HFFc6 (cell line): ENCODE results near the gene STAT2. TPM values are rescaled to one million over a fixed set of nuclear protein-coding genes. Genes with fewer than 3 reads are reported as not detected.
"Not testable (repeated sequence)": the region's sequence is repeated elsewhere in the genome, so short reads cannot be mapped to it uniquely, and the experiment has no call there.

Experiments
- DNase-seq: peaks from one replicate; pipeline ENCODE4 v3.0.0-alpha.2; 2018
- H3K27ac Mint-ChIP-seq: 2 replicates; pipeline ENCODE4 v1.8.0; 2020; ENCODE audit warnings: mild to moderate bottlenecking, mixed read lengths
- H3K27me3 Mint-ChIP-seq: 2 replicates; pipeline ENCODE4 v1.8.0; 2021; ENCODE audit warnings: mild to moderate bottlenecking, moderate library complexity, mixed read lengths; ENCODE audit not compliant: insufficient read depth
- H3K36me3 Mint-ChIP-seq: 2 replicates; pipeline ENCODE4 v1.8.0; 2021; ENCODE audit warnings: low read depth, mixed read lengths
- H3K4me1 Mint-ChIP-seq: 2 replicates; pipeline ENCODE4 v1.8.0; 2020; ENCODE audit warnings: low read depth, mixed read lengths
- H3K4me3 Mint-ChIP-seq: 2 replicates; pipeline ENCODE4 v1.8.0; 2020; ENCODE audit warnings: mild to moderate bottlenecking, moderate library complexity, mixed read lengths
- H3K9me3 Mint-ChIP-seq: 2 replicates; pipeline ENCODE4 v1.8.0; 2020; ENCODE audit warnings: mild to moderate bottlenecking, mixed read lengths
- long read RNA-seq: library from polyadenylated mRNA; unstranded; transcript quantifications from one replicate; pipeline ENCODE4 v2.0.0, GENCODE V29; 2019
- total RNA-seq, 6 experiments: library from RNA; stranded (reverse); fragmentation: NEBNext Ultra II Directional; extraction: Animal tissue kit (Norgen Biotek cat#: 25700); gene quantifications; 2 replicates in 1 of 6; 3 replicates in 5 of 6; pipeline ENCODE4 v1.2.3, GENCODE V29; 2021
- TF ChIP-seq, protein P1 (sequence below): fragments of 200-600 bp; sonication (generic); IDR thresholded peaks from 2 replicates; pipeline ENCODE4 v1.5.0; 2021; ENCODE audit warnings: antibody characterized with exemption, mild to moderate bottlenecking

STAT2 gene
- 100 to 1,000 TPM in 2 of 6 experiments, 10 to 100 TPM in 4; 78.6 to 105 (median 95.2) TPM for total RNA-seq
- long read RNA-seq, partial matches to known transcripts = 7 of 30 reads
- long read RNA-seq, other reads (novel, unspliced or antisense) = 23 of 30 reads

DNA sequence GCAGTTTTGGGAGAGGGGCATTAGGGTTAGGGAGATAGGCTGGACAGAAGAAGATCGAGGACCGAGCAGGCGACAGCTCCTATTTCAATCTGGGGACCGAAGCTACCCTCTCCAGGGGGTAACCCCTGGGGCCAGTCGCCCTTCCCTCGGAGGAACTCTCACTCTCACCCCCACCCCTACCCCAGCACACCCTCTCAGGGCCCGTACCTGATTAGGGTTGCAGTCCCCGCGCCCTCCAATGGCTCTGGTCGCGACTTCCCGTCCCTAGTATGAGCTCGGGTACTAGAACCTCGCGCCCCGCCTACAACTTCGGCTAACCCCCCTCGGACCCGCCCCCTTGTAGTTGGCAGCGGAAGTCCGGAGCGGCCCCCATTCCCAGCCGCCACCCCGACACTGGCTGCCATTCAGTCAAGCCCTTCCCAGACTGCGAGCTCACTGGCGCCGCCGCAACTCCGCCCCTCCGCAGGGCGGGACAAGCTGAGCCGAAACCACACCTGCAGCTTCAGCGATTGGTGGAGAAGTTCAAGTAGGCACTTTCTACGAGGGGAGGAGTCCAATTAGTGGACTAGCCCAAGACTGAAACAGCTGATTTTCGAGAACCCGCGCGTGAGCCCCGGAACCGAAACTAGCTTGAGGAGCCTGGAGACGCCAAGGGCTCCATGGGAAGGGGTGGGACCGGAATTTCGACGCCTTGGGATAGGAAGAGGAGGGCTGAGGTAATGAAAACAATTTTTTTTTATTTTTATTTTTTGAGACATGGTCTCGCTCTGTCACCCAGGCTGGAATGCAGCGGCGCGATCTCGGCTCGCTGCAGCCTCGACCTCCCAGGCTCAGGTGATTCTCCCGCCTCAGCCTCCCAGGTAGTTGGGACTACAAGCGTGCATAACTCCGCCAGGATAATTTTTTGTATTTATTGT lies at the start of gene STAT2:
Gene STAT2, minus strand, starts transcription at position 257 of the 917 bp plus-strand sequence. CDS start 3,536 bp downstream, outside the sequence.
- no peaks in the 10 kb centered on the region for H3K9me3 Mint-ChIP-seq
- H3K27ac Mint-ChIP-seq = peak within 1 kb of the TSS; percentile 96
- peaks cover 27% of the 10 kb centered on the region for H3K4me1 Mint-ChIP-seq
- no peaks in the 10 kb centered on the region; the same call in 1 of the 2 replicates for H3K27me3 Mint-ChIP-seq
- DNase-seq = peak; percentile 100
- H3K36me3 Mint-ChIP-seq = peaks cover 6% of the 10 kb centered on the region
- TF ChIP-seq, protein P1, sequence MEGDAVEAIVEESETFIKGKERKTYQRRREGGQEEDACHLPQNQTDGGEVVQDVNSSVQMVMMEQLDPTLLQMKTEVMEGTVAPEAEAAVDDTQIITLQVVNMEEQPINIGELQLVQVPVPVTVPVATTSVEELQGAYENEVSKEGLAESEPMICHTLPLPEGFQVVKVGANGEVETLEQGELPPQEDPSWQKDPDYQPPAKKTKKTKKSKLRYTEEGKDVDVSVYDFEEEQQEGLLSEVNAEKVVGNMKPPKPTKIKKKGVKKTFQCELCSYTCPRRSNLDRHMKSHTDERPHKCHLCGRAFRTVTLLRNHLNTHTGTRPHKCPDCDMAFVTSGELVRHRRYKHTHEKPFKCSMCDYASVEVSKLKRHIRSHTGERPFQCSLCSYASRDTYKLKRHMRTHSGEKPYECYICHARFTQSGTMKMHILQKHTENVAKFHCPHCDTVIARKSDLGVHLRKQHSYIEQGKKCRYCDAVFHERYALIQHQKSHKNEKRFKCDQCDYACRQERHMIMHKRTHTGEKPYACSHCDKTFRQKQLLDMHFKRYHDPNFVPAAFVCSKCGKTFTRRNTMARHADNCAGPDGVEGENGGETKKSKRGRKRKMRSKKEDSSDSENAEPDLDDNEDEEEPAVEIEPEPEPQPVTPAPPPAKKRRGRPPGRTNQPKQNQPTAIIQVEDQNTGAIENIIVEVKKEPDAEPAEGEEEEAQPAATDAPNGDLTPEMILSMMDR = no peak
- H3K4me3 Mint-ChIP-seq = peak within 1 kb of the TSS; percentile 91

- TF ChIP-seq, protein P1 = no peak
- Mint-ChIP-seq H3K9me3 (no peaks in the 10 kb centered on the region), H3K4me3 (no peak overlapping the region), H3K27ac (no peak overlapping the region), H3K27me3 (peaks cover 9% of the 10 kb centered on the region), H3K4me1 (no peaks in the 10 kb centered on the region), H3K36me3 (no peaks in the 10 kb centered on the region)
- no peak for DNase-seq
Observed at GRCh38 chr12:56408799-56409417, 49.0 kb upstream of the STAT2 start.

DNA sequence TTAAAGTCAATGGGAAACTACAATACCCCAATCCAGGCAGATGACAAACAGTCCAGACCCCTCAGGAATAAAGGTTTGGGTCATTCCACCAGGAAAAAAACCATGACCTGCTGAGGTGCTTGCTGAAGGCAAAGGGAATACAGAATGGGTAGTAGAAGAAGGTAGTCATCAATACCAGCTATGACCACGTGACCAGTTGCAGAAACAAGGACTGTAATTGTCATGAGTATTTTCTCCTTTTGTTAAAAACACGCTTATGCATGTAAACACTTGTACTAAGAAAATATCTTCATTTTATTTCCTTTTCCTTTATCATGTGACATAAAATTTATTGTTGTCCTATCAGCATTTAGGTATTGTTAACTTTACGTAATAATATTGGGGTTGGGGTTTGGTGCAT lies 44.3 kb upstream of the STAT2 start:
- not testable (repeated sequence) for DNase-seq, H3K4me3 Mint-ChIP-seq, H3K36me3 Mint-ChIP-seq, H3K9me3 Mint-ChIP-seq, H3K4me1 Mint-ChIP-seq, H3K27ac Mint-ChIP-seq
- peaks cover 16% of the 10 kb centered on the region for H3K27me3 Mint-ChIP-seq

GRCh38 chr12:56401612-56402011 lies 41.7 kb upstream of the STAT2 start:
- not testable (repeated sequence) for H3K4me3 Mint-ChIP-seq, H3K4me1 Mint-ChIP-seq, DNase-seq, H3K27ac Mint-ChIP-seq
- Mint-ChIP-seq H3K36me3 (peaks cover 13% of the 10 kb centered on the region), H3K9me3 (peaks cover 17% of the 10 kb centered on the region), H3K27me3 (peaks cover 21% of the 10 kb centered on the region)

DNA sequence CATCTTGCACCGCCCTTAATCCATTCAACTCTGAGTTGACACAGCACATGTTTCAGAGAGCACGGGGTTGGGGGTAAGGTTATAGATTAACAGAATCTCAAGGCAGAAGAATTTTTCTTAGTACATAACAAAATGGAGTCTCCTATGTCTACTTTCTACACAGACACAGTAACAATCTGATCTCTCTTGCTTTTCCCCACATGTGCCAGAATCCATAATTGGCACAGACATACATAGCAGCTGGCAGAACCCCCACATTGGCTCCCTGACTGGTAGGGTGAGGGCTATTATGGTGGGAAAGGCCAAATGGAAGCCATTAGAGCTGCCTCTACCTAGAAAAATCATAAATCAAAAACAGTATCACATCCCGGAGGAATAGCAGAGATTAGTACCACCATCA lies 41.2 kb upstream of the STAT2 start:
- H3K4me3 Mint-ChIP-seq, H3K4me1 Mint-ChIP-seq, DNase-seq, H3K27ac Mint-ChIP-seq: not testable (repeated sequence)
- Mint-ChIP-seq H3K36me3 (peaks cover 13% of the 10 kb centered on the region), H3K9me3 (peaks cover 17% of the 10 kb centered on the region), H3K27me3 (peaks cover 17% of the 10 kb centered on the region)

DNA sequence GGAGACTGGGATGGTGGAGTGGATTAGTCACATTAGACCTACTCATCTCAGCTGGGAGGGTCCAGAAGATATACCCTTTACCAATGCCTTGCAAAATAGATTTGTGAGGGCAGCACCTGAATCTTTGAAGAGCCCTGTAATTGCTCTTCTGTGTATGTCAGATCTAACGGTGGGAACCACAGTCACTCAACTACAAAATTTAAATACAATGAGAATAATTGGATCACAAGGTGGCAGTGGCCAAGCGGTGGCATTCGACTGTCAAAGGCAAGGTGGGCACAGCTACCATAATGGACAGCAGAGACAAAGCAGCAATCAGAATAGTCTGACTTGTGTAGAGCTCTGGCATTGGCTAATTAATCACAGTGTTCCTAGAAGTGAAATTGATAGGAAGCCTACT lies 39.6 kb upstream of the STAT2 start:
- not testable (repeated sequence) for H3K4me1 Mint-ChIP-seq, H3K4me3 Mint-ChIP-seq, DNase-seq, H3K27ac Mint-ChIP-seq
- H3K27me3 Mint-ChIP-seq = peaks cover 17% of the 10 kb centered on the region
- H3K36me3 Mint-ChIP-seq = peaks cover 13% of the 10 kb centered on the region
- peaks cover 17% of the 10 kb centered on the region for H3K9me3 Mint-ChIP-seq

- Mint-ChIP-seq H3K27me3 (peaks cover 16% of the 10 kb centered on the region), H3K36me3 (peaks cover 13% of the 10 kb centered on the region), H3K9me3 (peaks cover 17% of the 10 kb centered on the region), H3K27ac (no peak overlapping the region), H3K4me3 (no peak overlapping the region), H3K4me1 (no peaks in the 10 kb centered on the region)
- DNase-seq = no peak
- TF ChIP-seq, protein P1 = no peak
Observed at GRCh38 chr12:56398324-56398723, 38.4 kb upstream of the STAT2 start.
